Mesendoderm (in vitro differentiated cells): Measurements from ENCODE around the gene STAT4.

Source experiments
- DNase-seq: peaks from one replicate; pipeline ENCODE4 v3.0.0; 2013
- H2AK5ac ChIP-seq: 2 replicates; pipeline ENCODE4 v1.6.1; 2013; ENCODE audit warnings: low read length, inconsistent platforms
- H2BK120ac ChIP-seq: 2 replicates; pipeline ENCODE4 v1.6.1; 2013; ENCODE audit warnings: low read depth, mild to moderate bottlenecking, low read length, moderate library complexity, mixed read lengths
- H2BK15ac ChIP-seq: replicated peaks from 2 replicates; pipeline ENCODE4 v1.6.1; 2013; ENCODE audit warnings: low read depth, mild to moderate bottlenecking, moderate library complexity
- H2BK5ac ChIP-seq: 2 replicates; pipeline ENCODE4 v1.6.1; 2013; ENCODE audit warnings: low read length, inconsistent platforms
- H3K18ac ChIP-seq: 2 replicates; pipeline ENCODE4 v1.6.1; 2013; ENCODE audit warnings: mild to moderate bottlenecking, low read length, mixed read lengths
- H3K23ac ChIP-seq: one replicate; pipeline ENCODE4 v1.6.1; 2013; ENCODE audit warnings: low read length
- H3K27ac ChIP-seq: 2 replicates; pipeline ENCODE4 v1.5.1; 2013; ENCODE audit warnings: low read depth, mild to moderate bottlenecking, inconsistent platforms, low read length, moderate library complexity
- H3K27me3 ChIP-seq: 2 replicates; pipeline ENCODE4 v1.6.1; 2013; ENCODE audit warnings: low read length, control low read depth, mild to moderate bottlenecking, inconsistent platforms; ENCODE audit not compliant: insufficient read depth, poor library complexity
- H3K36me3 ChIP-seq: 2 replicates; pipeline ENCODE4 v1.6.1; 2013; ENCODE audit warnings: low read length, inconsistent platforms; ENCODE audit not compliant: control insufficient read depth, insufficient read depth
- H3K4ac ChIP-seq: one replicate; pipeline ENCODE4 v1.6.1; 2013; ENCODE audit warnings: low read depth, mild to moderate bottlenecking, low read length, moderate library complexity
- H3K4me1 ChIP-seq: 2 replicates; pipeline ENCODE4 v1.6.1; 2013; ENCODE audit warnings: low read depth, low read length, inconsistent platforms; ENCODE audit not compliant: control insufficient read depth
- H3K4me2 ChIP-seq: 2 replicates; pipeline ENCODE4 v1.6.1; 2013; ENCODE audit warnings: low read length
- H3K4me3 ChIP-seq: 2 replicates; pipeline ENCODE4 v1.5.1; 2013; ENCODE audit warnings: mild to moderate bottlenecking, low read length
- H3K56ac ChIP-seq: one replicate; pipeline ENCODE4 v1.6.1; 2013; ENCODE audit warnings: low read length
- H3K79me1 ChIP-seq: 2 replicates; pipeline ENCODE4 v1.6.1; 2013; ENCODE audit warnings: low read length, inconsistent platforms
- H3K79me2 ChIP-seq: 2 replicates; pipeline ENCODE4 v1.6.1; 2013; ENCODE audit warnings: mild to moderate bottlenecking, low read length; ENCODE audit not compliant: control insufficient read depth, insufficient read depth
- H3K9ac ChIP-seq: 2 replicates; pipeline ENCODE4 v1.6.1; 2013; ENCODE audit warnings: low read length, inconsistent platforms
- H4K5ac ChIP-seq: one replicate; pipeline ENCODE4 v1.6.1; 2013; ENCODE audit warnings: low read length
- H4K8ac ChIP-seq: one replicate; pipeline ENCODE4 v1.6.1; 2013; ENCODE audit warnings: low read depth, mild to moderate bottlenecking, control low read depth, low read length, moderate library complexity
- WGBS: extraction: QIAGEN DNeasy Blood & Tissue Kit; methylation state at CpG from one replicate; pipeline ENCODE4 v1.1.7; 2013; ENCODE audit warnings: low lambda C conversion rate, missing lambda C conversion rate; ENCODE audit not compliant: insufficient coverage; ENCODE audit errors: extremely low coverage; 5-methylcytosine and 5-hydroxymethylcytosine counted together

STAT4 gene

DNA sequence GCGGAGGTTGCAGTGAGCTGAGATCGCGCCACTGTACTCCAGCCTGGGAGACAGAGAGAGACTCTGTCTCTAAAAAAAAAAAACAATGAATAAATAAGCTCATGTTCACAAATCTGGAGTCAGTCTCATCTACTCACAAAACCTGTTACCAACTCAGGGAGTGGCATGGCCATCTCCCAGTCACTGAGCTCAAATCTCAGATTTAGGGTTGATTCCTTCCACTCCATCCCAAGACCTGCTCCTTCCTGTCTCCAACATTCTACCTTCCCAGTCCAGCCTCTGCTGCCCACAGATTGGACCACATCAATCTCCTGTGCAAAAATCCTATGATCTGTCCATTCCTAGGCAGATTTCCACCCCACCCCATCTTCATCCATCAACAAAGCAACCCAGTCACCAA, 138.4 kb downstream of the STAT4 start:
- Histone ChIP-seq H3K4me1 (peaks cover 2% of the 10 kb centered on the region), H2BK15ac (no peak overlapping the region), H4K5ac (no peak overlapping the region), H3K79me1 (peaks cover 3% of the 10 kb centered on the region), H3K18ac (no peak overlapping the region), H3K9ac (no peak overlapping the region), H2AK5ac (no peak overlapping the region), H3K23ac (no peak overlapping the region), H3K27me3 (no peaks in the 10 kb centered on the region), H3K4me3 (no peak overlapping the region), H3K4me2 (no peak overlapping the region), H3K56ac (no peak overlapping the region), H3K27ac (no peak overlapping the region), H3K4ac (no peak overlapping the region), H4K8ac (no peak overlapping the region), H2BK5ac (no peak overlapping the region), H3K36me3 (no peaks in the 10 kb centered on the region), H3K79me2 (peaks cover 2% of the 10 kb centered on the region), H2BK120ac (no peak overlapping the region)
- no CpG with 5 or more reads among the region's 3 CpGs for WGBS
- DNase-seq: no peak

DNA sequence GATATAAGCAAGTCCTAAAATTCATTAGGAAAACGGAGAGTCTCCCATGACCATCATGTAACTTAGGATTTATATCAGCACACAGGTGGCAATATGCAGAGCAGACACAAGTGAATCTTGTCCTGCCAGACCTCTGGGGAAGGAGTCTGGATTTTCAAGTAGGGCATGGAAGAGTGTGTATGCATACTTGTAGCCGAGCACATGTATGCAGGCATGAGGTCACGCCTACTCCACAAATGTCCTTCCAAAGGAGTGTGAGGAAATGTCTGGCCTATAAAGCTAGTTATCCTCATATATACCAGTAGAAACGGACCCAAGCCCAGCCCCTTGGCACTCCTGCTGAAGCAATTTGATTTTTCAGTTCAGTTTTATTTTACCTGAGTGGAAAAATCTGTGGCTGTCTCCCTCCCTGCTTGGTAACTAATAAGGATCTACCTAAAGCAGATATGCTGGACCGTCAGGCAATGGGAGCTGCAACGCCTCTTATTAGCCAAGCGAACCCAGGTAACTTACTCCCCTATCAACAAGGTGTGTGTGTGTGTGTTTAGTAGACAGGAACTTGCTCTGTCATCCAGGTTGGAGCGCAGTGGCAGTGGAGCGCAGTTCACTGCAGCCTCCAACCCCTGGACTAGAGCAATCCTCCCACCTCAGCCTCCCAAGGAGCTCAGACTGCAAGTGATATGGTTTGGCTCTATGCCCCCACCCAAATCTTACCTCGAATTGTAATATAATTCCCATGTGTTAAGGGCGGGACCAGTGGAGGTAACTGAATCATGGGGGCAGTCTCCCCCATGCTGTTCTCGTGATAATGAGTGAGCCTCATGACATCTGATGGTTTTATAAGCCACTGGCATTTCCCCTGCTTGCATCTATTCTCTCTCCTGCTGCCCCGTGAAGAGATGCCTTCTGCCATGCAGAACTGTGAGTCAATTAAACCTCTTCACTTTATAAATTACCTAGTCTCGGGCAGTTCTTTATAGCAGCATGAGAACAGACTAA, 139.6 kb downstream of the STAT4 start:
- peak overlapping the region; percentile 5 for H3K56ac ChIP-seq
- no peak overlapping the region for H3K18ac ChIP-seq
- no peak overlapping the region for H3K27ac ChIP-seq
- no peak overlapping the region for H4K8ac ChIP-seq
- H3K4me2 ChIP-seq: no peak overlapping the region
- H3K4ac ChIP-seq: no peak overlapping the region
- H3K36me3 ChIP-seq: peaks cover 2% of the 10 kb centered on the region
- no peaks in the 10 kb centered on the region for H3K27me3 ChIP-seq
- no peak overlapping the region for H2BK120ac ChIP-seq
- H3K9ac ChIP-seq: no peak overlapping the region
- WGBS: no CpG with 5 or more reads among the region's 14 CpGs
- no peak overlapping the region for H2BK5ac ChIP-seq
- peaks cover 2% of the 10 kb centered on the region for H3K79me2 ChIP-seq
- H2BK15ac ChIP-seq: no peak overlapping the region
- peaks cover 3% of the 10 kb centered on the region for H3K79me1 ChIP-seq
- no peak for DNase-seq
- H3K4me3 ChIP-seq: no peak overlapping the region
- peaks cover 2% of the 10 kb centered on the region for H3K4me1 ChIP-seq
- no peak overlapping the region for H3K23ac ChIP-seq
- no peak overlapping the region for H2AK5ac ChIP-seq
- no peak overlapping the region for H4K5ac ChIP-seq

DNA sequence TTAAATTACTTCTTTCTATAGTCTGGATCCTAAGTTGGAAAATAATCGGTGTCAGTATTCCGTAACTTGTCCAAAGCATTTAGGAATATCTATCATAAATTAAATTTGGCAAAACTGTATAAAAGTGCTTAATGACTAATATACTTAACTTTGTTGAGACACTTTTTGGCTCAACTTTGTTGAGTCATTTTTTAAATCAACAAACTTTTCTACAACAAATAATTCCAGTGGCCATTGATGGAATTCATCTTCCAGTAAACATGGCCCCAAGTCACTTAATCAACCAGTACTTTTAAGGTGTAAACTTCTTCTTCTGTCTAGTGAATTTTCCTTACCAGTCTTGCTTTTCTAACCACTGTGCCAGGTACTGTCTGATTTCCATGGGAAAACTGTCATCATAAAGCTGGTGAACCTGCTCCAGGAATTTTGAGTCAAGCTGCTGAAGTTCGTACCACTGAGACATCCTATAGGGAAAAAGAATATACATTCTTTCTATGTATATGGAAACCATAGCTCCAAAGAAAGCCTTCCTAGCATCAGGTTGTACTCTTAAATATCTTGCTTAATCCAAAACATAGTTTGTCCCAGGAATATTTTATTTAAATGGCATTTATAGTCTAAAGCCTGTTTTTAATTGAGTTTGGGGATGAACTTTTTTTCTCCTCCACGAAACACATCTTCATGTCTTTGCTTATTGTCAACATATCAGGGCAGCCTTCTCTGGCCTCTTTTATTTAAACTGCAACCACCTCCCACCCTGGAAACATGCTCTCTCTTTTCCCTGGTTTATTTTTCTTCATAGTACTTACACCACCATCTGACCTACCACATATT, 141.0 kb downstream of the STAT4 start:
- Histone ChIP-seq H3K79me1 (peaks cover 3% of the 10 kb centered on the region), H3K4me3 (no peak overlapping the region), H2BK15ac (no peak overlapping the region), H2BK120ac (no peak overlapping the region), H3K23ac (no peak overlapping the region), H3K36me3 (peaks cover 2% of the 10 kb centered on the region), H3K27me3 (no peaks in the 10 kb centered on the region), H3K56ac (no peak overlapping the region), H3K27ac (no peak overlapping the region), H4K8ac (no peak overlapping the region), H4K5ac (no peak overlapping the region), H3K4me2 (no peak overlapping the region), H3K4me1 (peaks cover 2% of the 10 kb centered on the region), H2BK5ac (no peak overlapping the region), H3K79me2 (peaks cover 2% of the 10 kb centered on the region), H3K9ac (no peak overlapping the region), H3K4ac (no peak overlapping the region), H2AK5ac (no peak overlapping the region), H3K18ac (no peak overlapping the region)
- no CpG with 5 or more reads among the region's 4 CpGs for WGBS
- DNase-seq: no peak

DNA sequence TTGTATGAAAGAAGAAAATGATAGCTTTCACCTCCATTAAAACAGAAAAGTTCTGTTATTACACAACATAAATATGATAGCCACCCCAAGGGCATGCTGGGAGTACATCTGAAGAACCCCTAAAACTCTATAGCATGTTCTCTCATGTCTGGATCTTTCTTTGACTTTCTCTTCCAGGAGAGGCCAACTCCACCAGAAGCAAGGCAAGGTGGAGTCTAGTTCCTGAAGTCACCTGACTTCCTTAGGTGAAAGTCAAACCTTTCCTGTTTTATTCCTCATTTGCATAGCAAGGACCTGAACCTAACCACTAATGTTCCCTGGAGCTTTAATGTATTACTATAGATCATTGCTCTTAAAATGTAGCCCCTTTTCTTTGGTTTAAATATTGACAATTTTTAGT, 142.5 kb downstream of the STAT4 start:
- no peak overlapping the region for H3K27ac ChIP-seq
- H4K8ac ChIP-seq: no peak overlapping the region
- no peak overlapping the region for H2BK15ac ChIP-seq
- H3K4ac ChIP-seq: no peak overlapping the region
- H3K27me3 ChIP-seq: no peaks in the 10 kb centered on the region
- no peak overlapping the region for H3K9ac ChIP-seq
- H2BK120ac ChIP-seq: no peak overlapping the region
- H2AK5ac ChIP-seq: no peak overlapping the region
- no peak overlapping the region for H4K5ac ChIP-seq
- no peak overlapping the region for H3K23ac ChIP-seq
- no peak overlapping the region for H3K4me2 ChIP-seq
- no peak overlapping the region for H3K18ac ChIP-seq
- no peak overlapping the region for H2BK5ac ChIP-seq
- DNase-seq: no peak
- H3K79me1 ChIP-seq: peaks cover 2% of the 10 kb centered on the region
- H3K4me3 ChIP-seq: no peak overlapping the region
- peaks cover 2% of the 10 kb centered on the region for H3K36me3 ChIP-seq
- H3K79me2 ChIP-seq: no peaks in the 10 kb centered on the region
- no peak overlapping the region for H3K56ac ChIP-seq
- no peaks in the 10 kb centered on the region for H3K4me1 ChIP-seq

DNA sequence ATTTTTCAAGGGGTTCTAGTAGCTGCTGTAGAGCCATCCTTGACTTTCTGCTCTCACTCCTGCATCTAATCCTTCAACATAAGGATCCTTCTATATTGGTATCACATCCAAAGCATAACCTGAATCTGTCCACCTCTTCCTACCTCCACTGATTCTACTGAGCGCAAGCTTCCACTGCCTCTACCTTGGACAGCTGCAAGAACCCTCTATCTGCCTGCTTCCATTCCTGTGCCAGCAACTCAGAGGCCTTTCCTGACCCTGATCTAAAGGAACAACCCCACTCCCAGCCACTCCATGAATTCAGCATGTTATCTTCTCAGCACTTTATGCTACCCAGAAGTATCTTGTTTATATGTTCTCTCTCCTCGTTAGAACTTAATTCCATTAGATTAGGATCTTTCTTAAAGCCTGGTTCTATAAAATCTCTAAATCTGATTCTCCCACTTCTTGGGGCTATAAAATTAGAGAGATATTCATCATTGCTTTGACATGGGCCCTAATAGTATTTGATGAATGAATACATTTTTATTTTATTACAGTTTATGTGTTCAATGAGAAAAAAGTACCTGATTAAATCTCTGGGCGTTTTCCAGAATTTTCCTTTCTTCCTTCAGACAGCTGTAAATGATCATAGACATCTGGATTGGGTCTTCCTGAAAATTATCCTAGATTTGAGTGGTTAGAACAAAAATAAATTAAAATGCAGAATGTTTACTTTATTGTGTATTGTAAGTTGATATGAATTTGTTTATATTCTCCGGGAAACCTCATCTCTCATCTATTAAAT, 143.6 kb downstream of the STAT4 start:
- no peak overlapping the region for H3K9ac ChIP-seq
- no CpG with 5 or more reads among the region's 4 CpGs for WGBS

More for the DNA sequence above, 143.6 kb downstream of the STAT4 start:
- no peak overlapping the region for H2BK120ac ChIP-seq
- no peak overlapping the region for H3K4me3 ChIP-seq
- no peak for DNase-seq
- no peaks in the 10 kb centered on the region for H3K79me1 ChIP-seq
- H3K18ac ChIP-seq: no peak overlapping the region
- H3K4ac ChIP-seq: no peak overlapping the region
- H3K27ac ChIP-seq: no peak overlapping the region
- no peaks in the 10 kb centered on the region for H3K79me2 ChIP-seq
- H3K4me1 ChIP-seq: no peaks in the 10 kb centered on the region
- H3K36me3 ChIP-seq: peaks cover 5% of the 10 kb centered on the region
- no peak overlapping the region for H2BK15ac ChIP-seq
- H2AK5ac ChIP-seq: no peak overlapping the region
- H4K5ac ChIP-seq: no peak overlapping the region
- no peaks in the 10 kb centered on the region for H3K27me3 ChIP-seq
- no peak overlapping the region for H3K4me2 ChIP-seq
- H3K23ac ChIP-seq: no peak overlapping the region
- no peak overlapping the region for H4K8ac ChIP-seq
- no peak overlapping the region for H2BK5ac ChIP-seq
- H3K56ac ChIP-seq: no peak overlapping the region
